HT1080 (cell line): ENCODE measurements around the gene GNAT1. TPM values are rescaled to one million over a fixed set of nuclear protein-coding genes. Genes with fewer than 3 reads are reported as not detected.
A peak's percentile ranks its signal among the peaks of the same experiment; 100 is the strongest.

Source experiments
- DNase-seq: peaks from one replicate; pipeline ENCODE4 v3.0.0-alpha.2; 2015; ENCODE audit warnings: low read depth
- total RNA-seq: library from RNA; depleted of rRNA; stranded (reverse); fragments of >200 nt; shearing (Covaris generic); gene quantifications from 2 replicates; pipeline ENCODE4 v1.2.3, GENCODE V29; 2014

The GNAT1 gene
- total RNA-seq, 1 experiment from 2014 or later, result not detected

DNA sequence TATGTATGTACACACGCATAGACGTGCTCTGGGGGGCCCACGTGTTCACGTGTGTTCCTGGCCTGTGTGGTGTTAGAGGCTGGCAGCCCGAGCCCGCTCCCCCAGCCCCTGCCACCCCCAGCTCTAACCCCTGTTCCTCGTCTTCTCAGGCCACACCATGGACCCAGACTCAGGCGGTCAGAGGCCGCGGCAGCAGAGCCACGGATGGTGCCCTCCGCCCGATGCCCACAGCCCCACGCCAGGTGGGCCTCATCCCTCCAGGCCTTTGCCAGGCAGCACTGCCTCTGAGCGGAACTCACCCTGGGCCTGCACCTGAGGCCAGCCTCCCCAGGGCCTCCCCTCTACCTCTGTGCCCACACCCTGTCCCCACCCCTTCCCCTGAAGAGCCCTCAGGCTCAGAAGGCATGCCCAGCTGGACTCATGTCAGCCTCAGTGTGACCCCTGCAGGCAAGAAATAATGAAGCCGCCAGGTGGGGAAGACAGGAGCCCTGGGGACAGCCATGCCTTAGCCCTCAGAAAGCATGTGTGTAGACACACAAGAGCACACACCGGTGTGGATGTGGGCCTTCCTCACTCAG, 16.4 kb upstream of the GNAT1 start:
- no peak for DNase-seq

DNA sequence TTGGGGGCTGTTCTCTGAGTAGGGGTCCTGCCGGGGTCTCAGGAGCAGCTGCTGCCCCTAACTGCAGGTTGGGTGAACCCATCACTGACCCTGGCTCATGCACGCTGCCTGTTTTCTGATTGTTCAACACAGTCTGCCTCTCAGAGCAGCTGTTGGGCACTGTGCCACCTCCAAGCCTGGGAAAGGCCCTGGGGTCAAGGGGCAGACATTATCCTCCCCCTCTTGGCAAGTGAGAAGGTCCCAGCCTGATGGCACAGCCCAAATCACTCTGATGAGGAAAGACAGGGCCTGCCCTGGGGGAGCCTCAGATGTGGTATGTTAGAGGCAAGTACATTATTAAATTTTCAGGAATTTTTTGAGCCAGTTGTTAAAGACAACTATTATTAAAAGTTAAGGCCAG, 14.1 kb upstream of the GNAT1 start:
- DNase-seq, result no peak

DNA sequence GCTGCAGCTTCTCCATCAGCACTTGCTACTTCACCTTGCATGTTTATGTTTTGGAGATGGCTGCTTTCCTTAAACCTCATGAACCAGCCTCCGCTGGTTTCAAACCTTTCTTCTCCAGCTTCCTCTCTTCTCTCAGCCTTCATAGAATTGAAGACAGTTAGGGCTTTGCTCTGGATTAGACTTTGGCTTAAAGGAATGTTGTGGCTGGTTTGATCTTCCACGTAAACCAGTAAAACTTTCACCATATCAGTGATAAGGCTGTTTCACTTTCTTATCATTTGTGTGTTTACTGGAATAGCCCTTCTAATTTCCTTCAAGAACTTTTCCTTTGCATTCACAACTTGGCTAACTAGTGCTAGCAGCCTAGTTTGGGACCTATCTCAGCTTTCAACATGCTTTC, 11.7 kb upstream of the GNAT1 start:
- DNase-seq, result no peak

- DNase-seq, result no peak
Measured at GRCh38 chr3:50181985-50182384, 9.4 kb upstream of the GNAT1 start.

- no peak for DNase-seq
Measured at GRCh38 chr3:50182533-50183099, 8.8 kb upstream of the GNAT1 start.

- no peak for DNase-seq
Measured at GRCh38 chr3:50183755-50184154, 7.7 kb upstream of the GNAT1 start.

DNA sequence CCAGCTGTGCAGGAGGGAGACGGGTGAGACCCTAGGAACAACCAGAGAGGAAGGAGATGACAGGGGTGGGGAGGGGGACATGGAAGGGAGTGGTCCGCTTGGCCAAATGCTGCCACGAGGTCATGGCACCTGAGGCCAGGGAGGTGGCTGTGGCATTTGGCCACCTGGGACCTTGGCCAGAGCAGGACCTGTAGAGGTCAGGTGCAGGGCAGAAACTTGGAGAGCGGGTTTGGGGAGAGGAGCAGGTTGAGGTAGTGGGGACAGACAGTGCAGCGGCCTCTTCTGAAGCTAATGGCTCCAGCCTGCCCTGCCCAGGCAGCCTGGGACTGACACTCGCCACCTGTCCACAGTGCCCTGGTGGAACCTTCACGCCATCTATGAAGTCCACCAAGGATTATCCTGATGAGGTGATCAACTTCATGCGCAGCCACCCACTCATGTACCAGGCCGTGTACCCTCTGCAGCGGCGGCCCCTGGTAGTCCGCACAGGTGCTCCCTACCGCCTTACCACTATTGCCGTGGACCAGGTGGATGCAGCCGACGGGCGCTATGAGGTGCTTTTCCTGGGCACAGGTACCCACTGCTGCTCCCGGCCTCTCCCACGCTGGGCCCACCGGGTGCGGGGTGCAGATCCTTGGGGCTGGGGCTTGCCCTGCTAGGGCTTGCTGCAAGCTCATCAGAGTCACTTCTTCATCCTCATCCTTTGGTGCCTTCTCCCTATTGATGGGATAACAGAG, 7.0 kb upstream of the GNAT1 start:
- DNase-seq, result no peak

- no peak for DNase-seq
Measured at GRCh38 chr3:50185230-50185629, 6.2 kb upstream of the GNAT1 start.

DNA sequence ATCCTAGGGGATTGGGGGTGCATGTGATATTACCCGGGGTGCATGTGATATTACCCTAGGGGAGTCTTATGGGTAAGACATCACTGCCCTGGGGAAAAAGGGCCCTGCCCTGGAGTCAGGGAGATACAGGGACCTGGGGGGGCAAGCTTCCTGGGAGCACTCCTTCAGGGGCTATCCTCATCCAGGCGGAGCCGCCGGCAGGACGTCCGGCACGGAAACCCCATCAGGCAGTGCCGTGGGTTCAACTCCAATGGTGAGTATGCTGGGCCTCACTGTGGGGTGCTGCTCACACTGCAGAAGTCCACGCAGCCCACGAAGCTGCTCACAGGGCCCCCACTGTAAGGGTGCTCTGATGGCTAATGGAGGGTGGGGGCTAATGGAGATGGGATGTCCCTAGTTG, 5.3 kb upstream of the GNAT1 start:
- no peak for DNase-seq

DNA sequence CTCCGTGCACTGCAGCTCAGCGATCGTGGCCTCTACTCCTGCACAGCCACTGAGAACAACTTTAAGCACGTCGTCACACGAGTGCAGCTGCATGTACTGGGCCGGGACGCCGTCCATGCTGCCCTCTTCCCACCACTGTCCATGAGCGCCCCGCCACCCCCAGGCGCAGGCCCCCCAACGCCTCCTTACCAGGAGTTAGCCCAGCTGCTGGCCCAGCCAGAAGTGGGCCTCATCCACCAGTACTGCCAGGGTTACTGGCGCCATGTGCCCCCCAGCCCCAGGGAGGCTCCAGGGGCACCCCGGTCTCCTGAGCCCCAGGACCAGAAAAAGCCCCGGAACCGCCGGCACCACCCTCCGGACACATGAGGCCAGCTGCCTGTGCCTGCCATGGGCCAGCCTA, 3.7 kb upstream of the GNAT1 start:
- no peak for DNase-seq

DNA sequence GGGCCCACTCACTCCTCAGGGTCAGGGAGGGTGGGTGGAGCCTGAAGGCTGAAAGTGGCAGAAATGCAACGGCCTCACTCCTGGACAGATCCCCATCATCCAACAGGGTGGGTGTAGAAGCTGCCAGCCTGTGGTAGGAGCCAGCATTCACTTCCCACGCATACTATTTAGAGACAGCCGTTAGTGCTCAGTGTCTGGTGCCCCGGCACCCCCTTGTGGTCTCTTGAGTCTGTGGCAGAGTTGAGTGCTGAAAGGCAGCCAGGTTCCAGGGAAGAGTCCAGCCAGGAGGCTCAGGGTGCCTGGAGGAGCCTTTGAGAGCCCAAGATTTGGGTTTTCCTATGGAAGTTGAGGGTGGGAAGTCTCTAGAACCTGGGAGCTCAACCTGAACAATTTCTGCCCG, 2.1 kb upstream of the GNAT1 start:
- DNase-seq, result peak; percentile 72

DNA sequence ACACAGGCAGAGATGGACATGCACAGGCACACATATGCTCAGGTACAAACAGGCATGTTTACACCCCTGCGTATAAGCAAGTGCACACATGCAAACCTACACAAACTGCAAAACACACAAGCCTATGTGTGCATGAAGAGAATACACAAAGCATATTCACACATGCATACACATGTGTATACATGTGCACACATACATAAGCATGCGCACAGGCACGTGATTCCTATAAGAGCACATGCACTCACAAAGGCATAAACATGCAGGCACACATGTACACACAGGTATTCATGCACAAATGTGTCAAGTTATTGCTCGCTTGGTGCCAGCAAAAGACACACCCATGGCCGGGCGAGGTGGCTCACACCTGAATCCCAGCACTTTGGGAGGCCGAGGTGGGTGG, 1.4 kb upstream of the GNAT1 start:
- DNase-seq, result no peak

- DNase-seq, result no peak
Measured at GRCh38 chr3:50192124-50192523, 714 bp downstream of the GNAT1 start.

- peak; percentile 46 for DNase-seq
Measured at GRCh38 chr3:50192689-50193141, 1.3 kb downstream of the GNAT1 start.

GRCh38 chr3:50193286-50193685, 1.9 kb downstream of the GNAT1 start:
- no peak for DNase-seq

GRCh38 chr3:50193746-50194127, 2.3 kb downstream of the GNAT1 start:
- no peak for DNase-seq

DNA sequence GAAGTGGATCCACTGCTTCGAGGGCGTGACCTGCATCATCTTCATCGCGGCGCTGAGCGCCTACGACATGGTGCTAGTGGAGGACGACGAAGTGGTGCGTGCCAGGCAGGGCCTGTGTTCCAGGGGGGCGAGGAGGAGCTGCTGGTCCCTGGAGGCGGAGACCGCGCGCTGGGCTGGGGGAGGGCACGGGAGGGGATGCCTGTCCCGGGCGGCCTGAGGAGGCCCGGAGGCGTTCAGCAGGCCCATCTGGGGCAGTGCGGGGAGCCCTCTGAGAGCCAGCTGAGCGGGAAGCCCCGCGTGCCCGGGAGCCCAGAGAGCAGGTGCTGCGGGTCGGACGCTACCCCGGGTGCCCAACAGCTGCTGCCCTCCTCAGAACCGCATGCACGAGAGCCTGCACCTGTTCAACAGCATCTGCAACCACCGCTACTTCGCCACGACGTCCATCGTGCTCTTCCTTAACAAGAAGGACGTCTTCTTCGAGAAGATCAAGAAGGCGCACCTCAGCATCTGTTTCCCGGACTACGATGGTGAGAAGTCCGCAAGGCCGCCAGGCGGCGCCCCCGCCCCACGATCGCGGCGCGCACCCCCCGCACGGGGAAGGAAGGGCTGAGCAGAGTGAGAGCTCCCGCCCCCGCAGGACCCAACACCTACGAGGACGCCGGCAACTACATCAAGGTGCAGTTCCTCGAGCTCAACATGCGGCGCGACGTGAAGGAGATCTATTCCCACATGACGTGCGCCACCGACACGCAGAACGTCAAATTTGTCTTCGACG, 2.9 kb downstream of the GNAT1 start:
- DNase-seq, result peak; percentile 46

DNA sequence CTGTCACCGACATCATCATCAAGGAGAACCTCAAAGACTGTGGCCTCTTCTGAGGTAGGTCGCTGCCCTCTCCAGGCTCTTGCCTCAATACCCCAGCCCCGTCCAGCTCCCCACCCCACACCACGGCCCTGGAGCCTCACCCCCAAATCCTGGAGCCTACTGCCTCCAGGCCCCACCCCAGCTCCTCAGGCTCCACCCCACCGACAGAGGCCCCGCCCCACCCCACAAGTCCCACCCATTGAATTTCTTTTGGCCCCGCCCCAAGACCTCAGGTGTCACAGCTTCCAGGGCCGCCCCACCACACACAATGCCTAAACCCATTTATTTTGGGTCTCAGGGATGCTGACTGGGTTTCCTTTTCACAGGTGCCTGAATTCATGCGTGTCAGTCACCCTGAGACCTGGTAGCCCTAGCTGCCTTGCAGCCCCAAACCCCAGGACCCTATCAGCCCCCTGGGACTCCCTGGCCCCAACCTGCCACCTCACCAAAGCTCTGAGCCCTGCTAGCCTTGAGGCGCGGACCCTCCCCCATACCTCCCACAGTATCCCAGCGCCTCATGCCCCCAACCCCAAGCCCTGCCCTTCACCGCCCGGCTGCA, 3.6 kb downstream of the GNAT1 start:
- no peak for DNase-seq

- no peak for DNase-seq
Measured at GRCh38 chr3:50195501-50196252, 4.3 kb downstream of the GNAT1 start.

GRCh38 chr3:50196253-50196801, 4.9 kb downstream of the GNAT1 start:
- no peak for DNase-seq
